ENCODE results near the gene GNB1.

Gene GNB1

DNA sequence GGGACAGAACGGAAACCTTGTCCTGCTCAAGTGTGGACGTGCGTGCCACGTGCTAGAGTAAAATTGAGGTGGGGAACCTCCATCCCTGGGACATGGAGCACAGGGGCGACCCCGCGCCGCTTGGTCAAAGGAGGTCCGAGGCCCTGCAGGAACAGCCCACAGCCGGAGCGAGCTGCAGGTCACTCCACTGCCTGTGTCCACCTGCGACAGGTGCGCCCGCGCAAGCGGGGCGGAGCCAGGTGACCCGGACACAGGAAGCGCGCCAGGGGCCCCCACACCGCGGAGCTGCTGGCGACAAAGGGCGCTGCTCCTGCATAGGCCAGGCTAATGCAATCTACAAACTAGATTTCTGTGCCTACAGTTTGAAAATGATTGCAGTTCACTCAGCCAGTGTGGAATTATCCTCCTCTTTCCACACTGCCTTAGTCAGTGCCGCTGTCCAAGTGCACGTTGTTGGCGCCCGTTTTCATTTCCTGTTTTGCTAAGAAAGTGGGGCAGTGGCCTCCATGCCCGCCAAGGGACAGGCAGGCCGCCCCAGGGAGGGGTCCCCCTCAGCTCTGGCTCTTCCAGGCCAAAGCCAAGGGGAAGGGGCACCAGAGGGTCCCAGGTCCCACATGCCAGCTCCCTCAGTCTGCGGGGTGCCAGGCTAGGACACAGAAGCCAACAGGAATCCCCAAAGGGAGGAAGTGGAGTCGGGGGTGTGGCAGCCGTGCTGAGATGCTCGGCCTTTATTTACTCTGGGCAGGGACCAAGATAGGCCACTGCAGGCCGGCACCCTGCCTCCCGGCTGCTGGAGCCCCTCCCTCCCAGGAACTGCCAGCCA lies 108.3 kb downstream of the GNB1 start:
- FAIRE-seq: no peak
- TF ChIP-seq, protein P1, sequence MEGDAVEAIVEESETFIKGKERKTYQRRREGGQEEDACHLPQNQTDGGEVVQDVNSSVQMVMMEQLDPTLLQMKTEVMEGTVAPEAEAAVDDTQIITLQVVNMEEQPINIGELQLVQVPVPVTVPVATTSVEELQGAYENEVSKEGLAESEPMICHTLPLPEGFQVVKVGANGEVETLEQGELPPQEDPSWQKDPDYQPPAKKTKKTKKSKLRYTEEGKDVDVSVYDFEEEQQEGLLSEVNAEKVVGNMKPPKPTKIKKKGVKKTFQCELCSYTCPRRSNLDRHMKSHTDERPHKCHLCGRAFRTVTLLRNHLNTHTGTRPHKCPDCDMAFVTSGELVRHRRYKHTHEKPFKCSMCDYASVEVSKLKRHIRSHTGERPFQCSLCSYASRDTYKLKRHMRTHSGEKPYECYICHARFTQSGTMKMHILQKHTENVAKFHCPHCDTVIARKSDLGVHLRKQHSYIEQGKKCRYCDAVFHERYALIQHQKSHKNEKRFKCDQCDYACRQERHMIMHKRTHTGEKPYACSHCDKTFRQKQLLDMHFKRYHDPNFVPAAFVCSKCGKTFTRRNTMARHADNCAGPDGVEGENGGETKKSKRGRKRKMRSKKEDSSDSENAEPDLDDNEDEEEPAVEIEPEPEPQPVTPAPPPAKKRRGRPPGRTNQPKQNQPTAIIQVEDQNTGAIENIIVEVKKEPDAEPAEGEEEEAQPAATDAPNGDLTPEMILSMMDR (IDR thresholded peaks at IDR 0.05; ENCODE audit: insufficient read depth, missing control alignments): no peak
- DNase-seq (ENCODE audit: insufficient read length, low spot score): no peak

DNA sequence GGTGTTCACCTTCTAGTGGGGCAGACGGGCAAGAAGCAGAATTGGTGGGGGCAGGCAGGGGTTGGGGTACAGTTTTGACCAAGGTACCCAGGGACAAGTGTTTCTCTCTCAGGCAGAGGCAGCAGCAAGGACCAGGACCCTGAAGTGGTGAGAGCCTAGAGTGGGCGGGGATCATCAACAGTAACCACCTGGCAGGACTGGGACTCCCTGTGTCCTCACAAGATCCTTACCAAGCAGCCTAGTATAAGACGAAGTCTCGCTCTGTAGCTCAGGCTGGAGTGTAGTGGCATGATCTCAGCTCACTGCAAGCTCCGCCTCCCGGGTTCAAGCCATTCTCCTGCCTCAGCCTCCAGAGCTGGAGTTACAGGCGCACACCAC lies 109.4 kb downstream of the GNB1 start:
- DNase-seq (ENCODE audit: insufficient read length, low spot score): no peak
- TF ChIP-seq, protein P1 (IDR thresholded peaks at IDR 0.05; ENCODE audit: insufficient read depth, missing control alignments): no peak
- FAIRE-seq: no peak

DNA sequence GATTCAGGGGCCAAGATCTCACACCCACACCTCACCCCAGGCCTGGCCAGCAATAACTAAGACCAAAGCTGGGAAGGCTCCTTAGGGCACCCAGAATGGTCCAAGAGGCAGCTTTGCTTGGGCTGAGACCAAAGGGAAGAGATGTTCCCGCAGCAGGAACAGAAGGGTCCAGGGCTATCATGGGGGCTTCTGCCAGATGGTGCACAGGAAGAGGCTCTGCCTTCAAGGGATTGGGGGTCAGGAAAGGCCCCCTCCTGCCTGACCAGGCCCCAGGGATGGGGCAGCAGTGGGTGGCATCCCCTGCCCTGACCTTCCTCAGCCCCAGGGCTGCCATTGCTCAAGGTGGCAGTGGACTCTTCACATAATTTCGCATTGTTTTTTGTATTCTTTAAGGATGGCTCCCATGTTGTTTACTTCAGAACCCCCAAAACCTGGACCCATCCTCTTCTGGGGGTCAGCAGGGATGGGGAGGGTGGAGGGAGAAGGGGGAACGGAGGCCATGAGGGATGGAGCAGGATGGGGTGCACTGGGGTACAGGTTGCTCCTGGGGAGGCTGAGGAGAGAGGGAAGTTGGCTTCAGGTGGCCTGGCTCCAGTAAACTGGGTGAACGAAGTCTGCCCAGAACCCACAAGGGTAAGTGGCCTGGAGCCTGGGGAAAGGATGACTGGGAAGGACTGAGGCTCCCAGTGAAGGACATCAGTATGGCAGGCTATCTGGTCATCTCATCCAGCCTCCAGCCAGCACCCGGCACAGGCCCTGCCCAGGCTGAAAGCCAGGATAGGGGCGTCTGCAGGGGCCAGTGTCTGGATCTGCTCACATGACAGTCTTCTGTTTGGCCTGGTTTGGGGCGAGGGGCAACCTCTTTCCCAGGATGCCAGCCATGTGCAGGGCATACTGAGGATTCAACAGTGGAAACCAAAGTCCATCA lies 110.0 kb downstream of the GNB1 start:
- TF ChIP-seq, protein P1 (IDR thresholded peaks at IDR 0.05; ENCODE audit: insufficient read depth, missing control alignments): no peak
- DNase-seq (ENCODE audit: insufficient read length, low spot score) (no peak), FAIRE-seq (no peak)

DNA sequence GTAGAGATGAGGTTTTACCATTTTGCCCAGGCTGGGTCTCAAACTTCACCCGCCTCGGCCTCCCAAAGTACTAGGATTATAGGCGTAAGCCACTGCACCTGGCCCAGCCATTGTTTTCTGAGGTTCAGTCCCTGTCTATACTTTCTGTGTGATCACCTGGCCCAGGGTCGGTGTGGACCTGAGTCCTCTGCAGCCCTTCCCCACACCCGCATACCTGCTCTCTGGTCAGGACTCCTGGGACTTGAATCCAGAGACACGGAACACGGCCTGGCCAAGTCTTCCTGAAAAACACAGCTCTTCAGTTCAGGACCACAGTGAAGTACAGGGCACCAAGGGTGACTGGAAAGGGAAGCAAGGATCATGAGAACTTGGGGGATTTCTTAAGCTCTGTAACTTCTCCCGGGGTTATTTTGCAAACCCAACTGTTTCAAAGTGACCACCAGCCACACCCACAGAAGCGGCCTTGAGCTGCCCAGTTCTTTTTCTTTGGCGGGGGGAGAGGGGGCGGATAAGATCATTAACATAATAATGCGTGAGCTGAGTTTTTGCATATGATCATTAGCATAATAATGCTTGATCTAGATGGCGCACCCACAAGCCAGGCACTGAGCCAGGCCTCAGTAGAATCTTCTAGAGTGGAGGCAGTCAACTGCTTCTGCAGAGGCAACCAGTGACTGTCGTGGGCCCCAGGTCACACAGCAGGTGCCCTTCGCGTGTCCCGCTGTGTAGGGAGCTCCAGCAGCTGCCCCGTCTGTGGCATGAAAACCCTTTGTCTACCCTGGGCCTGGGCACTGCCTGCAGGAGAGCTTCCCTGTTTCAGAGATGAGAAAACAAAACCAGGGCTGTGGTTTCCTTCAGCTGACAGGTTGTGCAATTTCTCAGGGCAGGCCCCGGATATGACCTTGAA lies 110.9 kb downstream of the GNB1 start:
- no peak for FAIRE-seq
- TF ChIP-seq, protein P1 (IDR thresholded peaks at IDR 0.05; ENCODE audit: insufficient read depth, missing control alignments): no peak
- DNase-seq (ENCODE audit: insufficient read length, low spot score): no peak

DNA sequence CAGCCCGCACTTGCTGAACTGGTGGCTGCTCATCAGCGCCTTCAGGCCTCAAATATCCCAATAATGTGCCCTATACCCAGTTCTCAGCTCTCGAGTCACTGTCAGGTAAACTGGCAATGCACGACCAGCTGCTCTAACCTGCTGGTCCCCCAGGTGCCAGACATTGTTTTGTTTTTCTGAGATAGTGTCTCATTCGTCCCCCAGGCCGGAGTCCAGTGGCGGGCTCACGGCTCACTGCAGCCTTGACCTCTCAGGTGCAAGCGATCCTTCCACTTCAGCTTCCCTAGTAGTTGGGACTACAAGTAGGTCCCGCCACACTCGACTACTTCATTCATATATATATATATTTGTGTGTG lies 111.6 kb downstream of the GNB1 start:
- FAIRE-seq: no peak
- TF ChIP-seq, protein P1 (IDR thresholded peaks at IDR 0.05; ENCODE audit: insufficient read depth, missing control alignments): no peak

DNA sequence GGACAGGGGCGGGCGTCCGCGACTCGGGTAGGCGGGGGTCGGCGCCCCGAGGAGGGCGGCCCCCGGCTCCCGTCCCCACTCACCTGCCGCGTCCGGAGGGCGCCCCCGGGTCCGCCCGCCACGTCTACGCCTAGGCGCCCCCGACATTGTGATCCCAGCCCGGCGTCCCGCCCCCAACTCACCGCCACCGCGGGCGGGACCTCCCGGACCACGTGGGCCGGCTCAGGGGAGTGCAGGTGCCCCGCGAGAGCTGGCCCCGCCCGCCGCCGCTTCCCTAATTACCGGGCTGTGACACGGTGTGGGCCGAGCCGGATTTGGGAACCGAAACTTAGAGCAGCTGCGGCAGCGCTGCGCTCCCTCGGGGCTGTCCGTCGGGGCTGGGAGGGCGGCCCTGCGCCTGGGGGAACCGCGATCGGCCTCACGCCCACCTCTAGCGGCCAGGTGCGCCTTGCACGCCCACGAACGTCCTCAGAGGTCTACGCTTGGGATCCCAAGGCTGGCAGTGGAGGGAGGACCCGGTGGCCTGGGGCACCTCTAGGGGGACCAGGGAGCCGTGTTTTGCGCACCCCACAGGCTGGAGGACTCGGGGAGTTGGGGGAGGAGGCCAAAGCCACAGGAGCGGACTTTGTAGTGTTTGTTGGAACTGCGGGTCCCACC lies 112.1 kb downstream of the GNB1 start:
- FAIRE-seq (no peak), DNase-seq (ENCODE audit: insufficient read length, low spot score) (no peak)
- TF ChIP-seq, protein P1 (IDR thresholded peaks at IDR 0.05; ENCODE audit: insufficient read depth, missing control alignments): peak; percentile 1

More for the DNA sequence above, 111.6 kb downstream of the GNB1 start:
- DNase-seq (ENCODE audit: insufficient read length, low spot score): no peak
